ENCODE data around the gene ABCC1. TPM values are rescaled to one million over a fixed set of nuclear protein-coding genes. Genes with fewer than 3 reads are reported as not detected.
A peak's percentile ranks its signal among the peaks of the same experiment; 100 is the strongest.

The ABCC1 gene
- total and polyA plus RNA-seq, 2 of the 8 experiments (the other 6 are each of a cell fraction or from before 2014, with no cell fraction given) = 42.6 to 66.8 TPM

DNA sequence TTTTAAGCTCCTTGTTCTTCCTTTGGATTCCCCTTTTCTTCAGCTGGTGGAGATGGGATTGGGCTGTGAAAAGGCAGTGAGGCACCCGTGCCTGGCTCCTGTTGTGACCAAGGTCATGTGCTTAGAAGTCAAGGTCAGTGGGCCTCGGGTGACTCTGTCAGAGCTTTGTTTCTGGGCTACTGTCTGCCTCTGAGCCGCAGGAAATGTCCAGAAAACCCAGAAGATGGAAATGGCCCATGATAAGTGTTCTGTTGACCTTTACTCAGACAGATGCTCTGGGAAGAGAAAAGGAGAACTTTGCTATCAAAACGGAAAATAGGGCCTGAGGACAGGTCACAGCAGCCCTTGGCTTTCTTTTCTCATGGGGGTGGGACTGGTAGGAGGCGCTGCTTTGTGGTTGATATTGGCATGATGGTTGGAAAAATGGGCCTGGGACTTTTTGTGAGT is 2.9 kb downstream of the ABCC1 start:
- Histone ChIP-seq H3K4me2 (ENCODE audit: insufficient read depth in 1 of 2, low read depth in 2 of 2, low read length in 2 of 2) (0 out of 4 replicates have a peak overlapping the region, but pooled peaks of 1 of the 2 experiments have one; percentile 96), H3K18ac (ENCODE audit: extremely low read depth, low read length) (no peak overlapping the region), H2BK5ac (ENCODE audit: low read depth, low read length) (no peak overlapping the region), H4K5ac (ENCODE audit: insufficient read length, low read depth, low read length) (no peak overlapping the region), H3K56ac (replicated peaks; ENCODE audit: insufficient read length, low read depth, low read length) (no peak overlapping the region), H3K23ac (ENCODE audit: insufficient read length) (no peak overlapping the region), H3K9ac (replicated peaks in 1 of 4; ENCODE audit: extremely low read depth in 1 of 4, low read depth in 3 of 4, low read length in 3 of 4) (no peak overlapping the region), H3K23me2 (ENCODE audit: low read depth, low read length) (peaks cover 14% of the 10 kb centered on the region), H3K79me1 (ENCODE audit: low read depth, low read length) (peaks cover 15% of the 10 kb centered on the region), H3K9me3 (ENCODE audit: insufficient read depth in 2 of 2, low read depth in 1 of 2, low read length in 1 of 2) (no peaks in the 10 kb centered on the region), H3K27ac (ENCODE audit: low read depth, low read length) (no peak overlapping the region), H2BK20ac (ENCODE audit: low read length) (no peak overlapping the region), H3K4me3 (ENCODE audit: extremely low read depth in 1 of 4, insufficient read depth in 2 of 4, low read depth in 3 of 4, low read length in 4 of 4) (no peak overlapping the region), H4K8ac (ENCODE audit: extremely low read depth, insufficient read depth, low read length) (no peak overlapping the region), H3K4ac (replicated peaks; ENCODE audit: insufficient read length, low read depth, low read length) (no peak overlapping the region), H3K27me3 (replicated peaks in 1 of 4; ENCODE audit: control insufficient read depth in 3 of 4, extremely low read depth in 1 of 4, insufficient read depth in 3 of 4, low read length in 3 of 4) (no peaks in the 10 kb centered on the region), H2BK12ac (ENCODE audit: low read depth, low read length) (no peak overlapping the region), H2BK120ac (replicated peaks; ENCODE audit: low read depth, low read length) (no peak overlapping the region), H4K91ac (replicated peaks; ENCODE audit: insufficient read length, low read length) (no peak overlapping the region), H2BK15ac (ENCODE audit: low read length) (no peak overlapping the region), H3K4me1 (replicated peaks in 1 of 4; ENCODE audit: control insufficient read depth in 3 of 4, insufficient read depth in 4 of 4, low read length in 3 of 4) (peaks cover 0 to 9% (median 1%) of the 10 kb centered on the region in 4 experiments; a peak in 2 of 7 replicates), H3K14ac (ENCODE audit: insufficient read length) (no peak overlapping the region), H3K36me3 (ENCODE audit: control insufficient read depth in 2 of 4, insufficient read depth in 4 of 4, low read length in 3 of 4) (no peaks in the 10 kb centered on the region), H3K79me2 (ENCODE audit: control insufficient read depth in 1 of 2, insufficient read depth in 2 of 2, low read length in 2 of 2) (peaks cover 48 to 82% of the 10 kb centered on the region in 2 experiments), H2AFZ (ENCODE audit: low read length) (no peak overlapping the region), H2AK5ac (ENCODE audit: low read depth, low read length) (no peak overlapping the region), H4K20me1 (replicated peaks in 1 of 2; ENCODE audit: control insufficient read depth in 1 of 2, insufficient read depth in 2 of 2, low read length in 2 of 2) (peaks cover 6 to 27% of the 10 kb centered on the region in 2 experiments)
- FAIRE-seq (no peak), DNase-seq (ENCODE audit: low read depth in 1 of 2, low spot score in 2 of 2) (no peak)
- 73% methylated on average over 5 of the region's 5 CpGs; no CpG with 5 or more reads in 1 of the 2 experiments for WGBS, 2 experiments (ENCODE audit: extremely low coverage in 1 of 2, insufficient coverage in 1 of 2, insufficient read length in 1 of 2, insufficient replicate concordance in 2 of 2, low coverage in 1 of 2, low lambda C conversion rate in 2 of 2, missing lambda C conversion rate in 1 of 2)
- ChIA-PET CTCF (ENCODE audit: partially characterized antibody) (interaction anchor here (0.7 to 2.9 kb wide), 3 partner anchors 8 to 77 kb away, joined by 3 to 10 read pairs (median 4); no protein-coding TSS in a partner anchor), POLR2A (ENCODE audit: partially characterized antibody) (interaction anchor here (1.0 to 3.8 kb wide), 3 partner anchors 8 to 46 kb away, joined by 3 to 13 read pairs (median 3); no protein-coding TSS in a partner anchor)
- TF ChIP-seq CEBPB (IDR thresholded peaks at IDR 0.05; ENCODE audit: low read depth, low read length) = no peak
- TF ChIP-seq, protein P1, sequence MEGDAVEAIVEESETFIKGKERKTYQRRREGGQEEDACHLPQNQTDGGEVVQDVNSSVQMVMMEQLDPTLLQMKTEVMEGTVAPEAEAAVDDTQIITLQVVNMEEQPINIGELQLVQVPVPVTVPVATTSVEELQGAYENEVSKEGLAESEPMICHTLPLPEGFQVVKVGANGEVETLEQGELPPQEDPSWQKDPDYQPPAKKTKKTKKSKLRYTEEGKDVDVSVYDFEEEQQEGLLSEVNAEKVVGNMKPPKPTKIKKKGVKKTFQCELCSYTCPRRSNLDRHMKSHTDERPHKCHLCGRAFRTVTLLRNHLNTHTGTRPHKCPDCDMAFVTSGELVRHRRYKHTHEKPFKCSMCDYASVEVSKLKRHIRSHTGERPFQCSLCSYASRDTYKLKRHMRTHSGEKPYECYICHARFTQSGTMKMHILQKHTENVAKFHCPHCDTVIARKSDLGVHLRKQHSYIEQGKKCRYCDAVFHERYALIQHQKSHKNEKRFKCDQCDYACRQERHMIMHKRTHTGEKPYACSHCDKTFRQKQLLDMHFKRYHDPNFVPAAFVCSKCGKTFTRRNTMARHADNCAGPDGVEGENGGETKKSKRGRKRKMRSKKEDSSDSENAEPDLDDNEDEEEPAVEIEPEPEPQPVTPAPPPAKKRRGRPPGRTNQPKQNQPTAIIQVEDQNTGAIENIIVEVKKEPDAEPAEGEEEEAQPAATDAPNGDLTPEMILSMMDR (IDR thresholded peaks at IDR 0.05; ENCODE audit: control extremely low read depth in 1 of 3, insufficient read depth in 1 of 3, low read depth in 1 of 3, low read length in 3 of 3) = no peak
- no peak for TF ChIP-seq SP4 (IDR thresholded peaks at IDR 0.05; ENCODE audit: low read length)
- TF ChIP-seq BACH1 (IDR thresholded peaks at IDR 0.05; ENCODE audit: low read length) = no peak
- TF ChIP-seq SRF (IDR thresholded peaks at IDR 0.05; ENCODE audit: low read depth, low read length) = no peak
- TF ChIP-seq BRCA1 (IDR thresholded peaks at IDR 0.05; ENCODE audit: low read depth, low read length) = no peak
- no peak for TF ChIP-seq CTBP2 (IDR thresholded peaks at IDR 0.05; ENCODE audit: borderline replicate concordance, insufficient read depth, insufficient read length, low read length)
- no peak for TF ChIP-seq POLR2A (IDR thresholded peaks at IDR 0.05; ENCODE audit: control extremely low read depth in 1 of 2, low read depth in 2 of 2, low read length in 2 of 2)
- TF ChIP-seq RBBP5 (IDR thresholded peaks at IDR 0.05; ENCODE audit: borderline replicate concordance, low read depth, low read length) = no peak
- no peak for TF ChIP-seq EP300 (IDR thresholded peaks at IDR 0.05; ENCODE audit: borderline replicate concordance in 1 of 2, low read depth in 2 of 2, low read length in 2 of 2)
- no peak for TF ChIP-seq CREB1 (IDR thresholded peaks at IDR 0.05)
- TF ChIP-seq PHF8 (conservative IDR thresholded peaks at IDR 0.05; ENCODE audit: low read depth, low read length) = no peak
